ENCODE results near the gene LILRA5.
"Not testable (repeated sequence)": the region's sequence is repeated elsewhere in the genome, so short reads cannot be mapped to it uniquely, and the experiment has no call there.

Gene LILRA5

GRCh38 chr19:54275951-54276350, 37.0 kb downstream of the LILRA5 start:
- Histone ChIP-seq H3K4me3 (ENCODE audit: insufficient read length, low read depth) (no peak overlapping the region), H3K27me3 (ENCODE audit: insufficient read depth, insufficient read length) (no peaks in the 10 kb centered on the region), H3K36me3 (ENCODE audit: insufficient read depth, insufficient read length, low read length) (no peaks in the 10 kb centered on the region), H3K9ac (ENCODE audit: insufficient read length, low read depth) (no peak overlapping the region), H3K9me3 (ENCODE audit: insufficient read depth, low read length) (no peaks in the 10 kb centered on the region), H3K4me1 (ENCODE audit: insufficient read depth, insufficient read length) (no peaks in the 10 kb centered on the region)
- no peak for TF ChIP-seq SUZ12 (IDR thresholded peaks at IDR 0.05; ENCODE audit: extremely low read depth, insufficient read depth, insufficient read length)
- no peak for TF ChIP-seq YY1 (IDR thresholded peaks at IDR 0.05; ENCODE audit: insufficient read depth, insufficient read length)
- TF ChIP-seq ZNF274 (IDR thresholded peaks at IDR 0.05; ENCODE audit: low read depth, low read length), result no peak
- no peak for DNase-seq (ENCODE audit: low read depth, low spot score)

GRCh38 chr19:54274516-54274915, 38.5 kb downstream of the LILRA5 start:
- DNase-seq (ENCODE audit: low read depth, low spot score); H3K27me3 ChIP-seq (ENCODE audit: insufficient read depth, insufficient read length); H3K9me3 ChIP-seq (ENCODE audit: insufficient read depth, low read length); H3K4me1 ChIP-seq (ENCODE audit: insufficient read depth, insufficient read length); H3K4me3 ChIP-seq (ENCODE audit: insufficient read length, low read depth); H3K36me3 ChIP-seq (ENCODE audit: insufficient read depth, insufficient read length, low read length); H3K9ac ChIP-seq (ENCODE audit: insufficient read length, low read depth): not testable (repeated sequence)

- Histone ChIP-seq H3K4me3 (ENCODE audit: insufficient read length, low read depth) (no peak overlapping the region), H3K4me1 (ENCODE audit: insufficient read depth, insufficient read length) (no peaks in the 10 kb centered on the region), H3K36me3 (ENCODE audit: insufficient read depth, insufficient read length, low read length) (no peaks in the 10 kb centered on the region), H3K27me3 (ENCODE audit: insufficient read depth, insufficient read length) (no peaks in the 10 kb centered on the region), H3K9ac (ENCODE audit: insufficient read length, low read depth) (no peak overlapping the region), H3K9me3 (ENCODE audit: insufficient read depth, low read length) (no peaks in the 10 kb centered on the region)
- no peak for TF ChIP-seq SUZ12 (IDR thresholded peaks at IDR 0.05; ENCODE audit: extremely low read depth, insufficient read depth, insufficient read length)
- no peak for TF ChIP-seq YY1 (IDR thresholded peaks at IDR 0.05; ENCODE audit: insufficient read depth, insufficient read length)
- no peak for TF ChIP-seq ZNF274 (IDR thresholded peaks at IDR 0.05; ENCODE audit: low read depth, low read length)
- no peak for DNase-seq (ENCODE audit: low read depth, low spot score)
Observed at GRCh38 chr19:54273821-54274220, 39.1 kb downstream of the LILRA5 start.

GRCh38 chr19:54272181-54272580, 40.8 kb downstream of the LILRA5 start:
- not testable (repeated sequence) for H3K36me3 ChIP-seq (ENCODE audit: insufficient read depth, insufficient read length, low read length); DNase-seq (ENCODE audit: low read depth, low spot score); H3K4me3 ChIP-seq (ENCODE audit: insufficient read length, low read depth); H3K9ac ChIP-seq (ENCODE audit: insufficient read length, low read depth); H3K9me3 ChIP-seq (ENCODE audit: insufficient read depth, low read length); H3K4me1 ChIP-seq (ENCODE audit: insufficient read depth, insufficient read length); H3K27me3 ChIP-seq (ENCODE audit: insufficient read depth, insufficient read length)

GRCh38 chr19:54271587-54271986, 41.4 kb downstream of the LILRA5 start:
- H3K9me3 ChIP-seq (ENCODE audit: insufficient read depth, low read length); H3K36me3 ChIP-seq (ENCODE audit: insufficient read depth, insufficient read length, low read length); H3K27me3 ChIP-seq (ENCODE audit: insufficient read depth, insufficient read length); H3K9ac ChIP-seq (ENCODE audit: insufficient read length, low read depth); H3K4me1 ChIP-seq (ENCODE audit: insufficient read depth, insufficient read length); DNase-seq (ENCODE audit: low read depth, low spot score); H3K4me3 ChIP-seq (ENCODE audit: insufficient read length, low read depth): not testable (repeated sequence)

GRCh38 chr19:54271106-54271505, 41.9 kb downstream of the LILRA5 start:
- no peaks in the 10 kb centered on the region for H3K4me1 ChIP-seq (ENCODE audit: insufficient read depth, insufficient read length)
- H3K9me3 ChIP-seq (ENCODE audit: insufficient read depth, low read length), result no peaks in the 10 kb centered on the region
- DNase-seq (ENCODE audit: low read depth, low spot score), result no peak
- H3K36me3 ChIP-seq (ENCODE audit: insufficient read depth, insufficient read length, low read length), result no peaks in the 10 kb centered on the region
- H3K27me3 ChIP-seq (ENCODE audit: insufficient read depth, insufficient read length), result no peaks in the 10 kb centered on the region
- H3K4me3 ChIP-seq (ENCODE audit: insufficient read length, low read depth), result no peak overlapping the region
- no peak overlapping the region for H3K9ac ChIP-seq (ENCODE audit: insufficient read length, low read depth)
- TF ChIP-seq SUZ12 (IDR thresholded peaks at IDR 0.05; ENCODE audit: extremely low read depth, insufficient read depth, insufficient read length) (no peak), ZNF274 (IDR thresholded peaks at IDR 0.05; ENCODE audit: low read depth, low read length) (no peak), YY1 (IDR thresholded peaks at IDR 0.05; ENCODE audit: insufficient read depth, insufficient read length) (no peak)

GRCh38 chr19:54268936-54269335, 44.0 kb downstream of the LILRA5 start:
- DNase-seq (ENCODE audit: low read depth, low spot score), result no peak
- H3K27me3 ChIP-seq (ENCODE audit: insufficient read depth, insufficient read length), result peaks cover 10% of the 10 kb centered on the region
- H3K9ac ChIP-seq (ENCODE audit: insufficient read length, low read depth), result no peak overlapping the region
- H3K36me3 ChIP-seq (ENCODE audit: insufficient read depth, insufficient read length, low read length), result no peaks in the 10 kb centered on the region
- H3K9me3 ChIP-seq (ENCODE audit: insufficient read depth, low read length), result no peaks in the 10 kb centered on the region
- H3K4me3 ChIP-seq (ENCODE audit: insufficient read length, low read depth), result no peak overlapping the region
- TF ChIP-seq SUZ12 (IDR thresholded peaks at IDR 0.05; ENCODE audit: extremely low read depth, insufficient read depth, insufficient read length) (no peak), YY1 (IDR thresholded peaks at IDR 0.05; ENCODE audit: insufficient read depth, insufficient read length) (no peak), ZNF274 (IDR thresholded peaks at IDR 0.05; ENCODE audit: low read depth, low read length) (no peak)
- H3K4me1 ChIP-seq (ENCODE audit: insufficient read depth, insufficient read length), result no peaks in the 10 kb centered on the region

GRCh38 chr19:54266133-54266532, 46.8 kb downstream of the LILRA5 start:
- H3K9ac ChIP-seq (ENCODE audit: insufficient read length, low read depth), result no peak overlapping the region

More at GRCh38 chr19:54266133-54266532, 46.8 kb downstream of the LILRA5 start:
- peaks cover 10% of the 10 kb centered on the region for H3K27me3 ChIP-seq (ENCODE audit: insufficient read depth, insufficient read length)
- H3K4me3 ChIP-seq (ENCODE audit: insufficient read length, low read depth), result no peak overlapping the region
- DNase-seq (ENCODE audit: low read depth, low spot score), result peak; percentile 78
- H3K9me3 ChIP-seq (ENCODE audit: insufficient read depth, low read length), result no peaks in the 10 kb centered on the region
- no peaks in the 10 kb centered on the region for H3K36me3 ChIP-seq (ENCODE audit: insufficient read depth, insufficient read length, low read length)
- H3K4me1 ChIP-seq (ENCODE audit: insufficient read depth, insufficient read length), result no peaks in the 10 kb centered on the region
- TF ChIP-seq ZNF274 (IDR thresholded peaks at IDR 0.05; ENCODE audit: low read depth, low read length), result no peak
- no peak for TF ChIP-seq SUZ12 (IDR thresholded peaks at IDR 0.05; ENCODE audit: extremely low read depth, insufficient read depth, insufficient read length)
- no peak for TF ChIP-seq YY1 (IDR thresholded peaks at IDR 0.05; ENCODE audit: insufficient read depth, insufficient read length)
